Skeletal muscle cell (primary cell): ENCODE data around the gene GOLPH3L.
A peak's percentile ranks its signal among the peaks of the same experiment; 100 is the strongest.
"Not testable (repeated sequence)": the region's sequence is repeated elsewhere in the genome, so short reads cannot be mapped to it uniquely, and the experiment has no call there.

Experiments used
- DNase-seq: peaks from one replicate; pipeline ENCODE4 v3.0.0-alpha.2; 2010; ENCODE audit warnings: low read depth
- H3K4me3 ChIP-seq: 2 replicates; pipeline ENCODE4 v1.5.1; 2011; ENCODE audit warnings: low read depth, mild to moderate bottlenecking, control low read depth, low read length, moderate library complexity

The GOLPH3L gene

GRCh38 chr1:150621497-150622302 is 75.3 kb downstream of the GOLPH3L start:
- H3K4me3 ChIP-seq: no peak overlapping the region
- peak; percentile 31 for DNase-seq

- DNase-seq: no peak
- no peak overlapping the region for H3K4me3 ChIP-seq
Observed at GRCh38 chr1:150620919-150621318, 76.0 kb downstream of the GOLPH3L start.

GRCh38 chr1:150619576-150620509 is 77.1 kb downstream of the GOLPH3L start:
- no peak overlapping the region for H3K4me3 ChIP-seq
- DNase-seq: peak; percentile 59

GRCh38 chr1:150615346-150616201 is 81.4 kb downstream of the GOLPH3L start:
- H3K4me3 ChIP-seq: no peak overlapping the region
- DNase-seq: no peak

DNA sequence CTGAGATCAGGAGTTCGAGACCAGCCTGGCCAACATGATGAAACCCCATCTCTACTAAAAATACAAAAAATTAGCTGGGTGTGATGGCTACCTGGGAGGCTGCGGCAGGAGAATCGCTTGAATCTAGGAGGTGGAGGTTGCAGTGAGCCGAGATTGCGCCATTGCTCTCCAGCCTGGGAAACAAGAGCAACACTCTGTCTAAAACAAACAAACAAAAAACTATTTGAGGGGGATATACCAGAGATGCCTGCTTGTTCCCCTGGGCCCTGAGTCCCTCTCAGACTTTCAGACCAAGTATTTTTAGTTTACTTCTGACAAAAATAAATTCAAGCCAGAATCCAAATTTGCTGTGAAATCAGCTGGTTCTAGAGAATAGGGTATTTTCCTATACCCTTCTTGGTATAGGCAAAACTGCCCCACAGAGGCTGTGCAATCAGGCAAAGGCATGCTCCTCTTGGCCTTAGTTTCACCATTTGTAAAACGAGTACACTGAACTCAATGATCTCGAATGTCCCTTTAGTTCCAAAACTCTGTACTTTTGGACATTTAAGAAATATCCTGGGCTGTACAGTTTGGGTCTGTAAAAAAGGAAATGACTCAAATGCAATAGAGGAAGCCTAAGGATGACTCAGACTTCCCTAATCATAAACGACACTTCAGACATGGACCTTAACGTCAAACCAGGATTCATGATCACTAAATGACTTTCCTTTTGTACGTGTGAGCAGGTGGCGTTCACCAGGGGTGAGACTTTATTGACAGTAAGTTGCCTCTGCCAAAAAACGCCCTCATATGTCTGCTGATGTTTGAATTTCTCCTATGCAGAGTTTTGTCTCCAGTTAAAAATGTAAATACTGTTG is 83.7 kb downstream of the GOLPH3L start:
- DNase-seq: peak; percentile 91
- H3K4me3 ChIP-seq: no peak overlapping the region

DNA sequence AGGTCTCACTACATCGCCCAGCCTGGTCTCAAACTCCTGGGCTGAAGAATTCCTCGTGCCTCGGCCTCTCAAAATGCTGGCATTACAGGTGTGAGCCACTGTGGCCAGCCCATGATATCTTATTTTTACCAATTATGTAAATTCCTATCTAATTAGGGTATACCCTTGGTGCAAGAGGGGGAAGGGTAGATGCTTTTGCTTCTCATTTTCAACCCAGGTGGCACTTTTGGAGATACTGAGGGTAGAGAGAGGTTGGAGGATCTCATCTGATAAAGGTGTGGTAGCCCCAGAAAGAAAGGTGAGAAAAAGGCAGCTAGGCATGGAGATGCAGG is 85.0 kb downstream of the GOLPH3L start:
- DNase-seq: no peak
- H3K4me3 ChIP-seq: no peak overlapping the region

DNA sequence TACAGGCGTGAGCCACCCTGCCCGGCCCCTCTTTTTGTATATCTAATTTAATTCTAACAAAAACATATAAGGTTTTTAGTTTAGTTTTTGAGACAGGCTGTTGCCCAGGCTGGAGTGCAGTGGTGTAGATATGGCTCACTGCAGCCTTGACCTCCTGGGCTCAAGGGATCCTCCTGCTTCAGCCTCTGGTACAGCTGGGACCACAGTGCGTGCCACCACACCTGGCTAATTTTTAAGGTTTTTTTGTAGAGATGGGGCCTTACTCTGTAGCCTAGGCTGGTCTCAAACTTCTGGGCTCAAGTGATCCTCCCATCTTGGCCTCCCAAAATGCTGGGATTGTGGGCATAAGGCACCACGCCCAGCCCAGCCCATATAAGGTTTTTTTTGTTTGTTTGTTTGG is 86.4 kb downstream of the GOLPH3L start:
- no peak for DNase-seq
- no peak overlapping the region for H3K4me3 ChIP-seq

DNA sequence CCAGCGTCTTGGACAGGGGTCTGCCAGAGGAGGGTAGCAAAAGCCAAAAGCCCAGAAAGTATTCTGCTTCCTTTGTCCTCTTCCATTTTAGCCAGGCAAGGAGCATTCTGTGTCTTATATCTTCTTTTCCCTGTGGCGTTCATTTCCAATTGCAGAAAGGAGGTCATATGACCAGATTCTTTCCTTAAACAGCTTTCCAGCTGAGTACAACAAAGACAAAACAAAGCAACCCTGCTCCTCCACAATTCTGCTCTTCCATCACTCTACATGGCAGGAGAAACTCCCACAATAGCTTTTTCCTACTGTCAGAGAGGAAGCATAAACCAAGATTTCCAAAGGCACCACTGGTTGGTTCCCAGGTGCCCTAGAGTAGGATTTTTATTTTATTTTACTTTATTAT is 87.2 kb downstream of the GOLPH3L start:
- H3K4me3 ChIP-seq: no peak overlapping the region
- no peak for DNase-seq

GRCh38 chr1:150606463-150607142 is 90.4 kb downstream of the GOLPH3L start:
- H3K4me3 ChIP-seq: no peak overlapping the region
- no peak for DNase-seq

DNA sequence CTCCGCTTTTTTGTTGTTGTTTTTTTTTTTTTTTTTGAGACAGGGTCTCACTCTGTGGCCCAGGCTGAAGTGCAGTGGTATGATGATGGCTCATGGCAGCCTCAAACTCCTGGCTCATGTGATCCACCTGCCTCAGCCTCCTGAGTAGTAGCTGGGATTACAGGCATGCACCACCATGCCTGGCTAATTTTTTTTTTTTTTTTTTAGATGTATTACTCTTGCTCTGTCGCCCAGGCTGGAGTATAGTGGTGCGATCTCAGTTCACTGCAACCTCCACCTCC is 91.6 kb downstream of the GOLPH3L start:
- not testable (repeated sequence) for H3K4me3 ChIP-seq, DNase-seq

DNA sequence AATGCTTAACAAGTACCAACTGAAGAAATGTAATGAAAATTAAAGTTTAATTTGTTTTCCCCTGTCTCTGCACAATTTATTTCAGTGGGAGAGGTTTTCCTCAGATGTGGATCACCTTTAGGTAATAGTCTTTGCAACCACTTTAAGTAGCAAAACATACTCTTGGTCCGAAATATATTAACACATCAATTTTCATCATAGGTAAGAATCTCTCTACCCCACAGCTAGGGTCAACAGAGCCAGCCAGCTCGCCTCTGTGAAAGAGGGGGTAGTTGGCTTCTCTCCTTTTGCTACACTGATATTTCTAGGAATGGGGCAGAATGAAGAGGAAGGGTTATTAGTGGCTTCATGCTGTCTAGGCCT is 92.7 kb downstream of the GOLPH3L start:
- no peak for DNase-seq
- no peak overlapping the region for H3K4me3 ChIP-seq

- no peak overlapping the region for H3K4me3 ChIP-seq
- no peak for DNase-seq
Observed at GRCh38 chr1:150603711-150604110, 93.2 kb downstream of the GOLPH3L start.

- H3K4me3 ChIP-seq, DNase-seq: not testable (repeated sequence)
Observed at GRCh38 chr1:150602372-150602771, 94.6 kb downstream of the GOLPH3L start.

DNA sequence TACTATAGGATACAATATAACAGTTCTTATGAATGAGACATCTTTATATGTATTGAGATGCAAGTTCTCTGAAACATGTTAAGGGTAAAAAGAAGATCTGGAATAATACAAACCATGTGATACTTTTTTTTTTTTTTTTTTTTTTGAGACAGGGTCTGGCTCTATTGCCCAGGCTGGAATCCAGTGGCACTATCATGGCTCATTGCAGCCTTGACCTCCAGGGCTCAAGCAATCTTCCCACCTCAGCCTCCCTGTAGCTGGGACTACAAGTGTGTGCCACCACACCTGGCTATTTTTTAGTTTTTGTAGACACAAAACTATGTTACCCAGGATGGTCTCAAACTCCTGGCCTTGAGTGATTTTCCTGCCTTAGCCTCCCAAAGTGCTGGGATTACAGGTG is 95.4 kb downstream of the GOLPH3L start:
- no peak for DNase-seq
- no peak overlapping the region for H3K4me3 ChIP-seq

DNA sequence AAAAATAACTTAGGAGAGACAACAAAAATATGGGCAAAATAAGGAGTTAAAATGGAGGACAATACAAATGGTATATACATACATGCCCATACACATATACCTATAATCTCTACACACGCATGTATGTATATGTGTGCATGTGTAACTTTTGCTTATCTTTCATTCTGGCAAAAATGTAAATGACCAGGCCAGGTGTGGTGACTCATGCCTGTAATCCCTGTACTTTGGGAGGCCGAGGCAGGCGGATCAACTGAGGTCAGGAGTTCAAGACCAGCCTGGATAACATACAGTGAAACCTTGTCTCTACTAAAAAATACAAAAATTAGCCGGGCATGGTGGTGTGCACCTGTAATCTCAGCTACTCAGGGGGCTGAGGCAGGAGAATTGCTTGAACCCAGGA is 98.6 kb downstream of the GOLPH3L start:
- not testable (repeated sequence) for H3K4me3 ChIP-seq, DNase-seq

GRCh38 chr1:150596976-150597375 is 100.0 kb downstream of the GOLPH3L start:
- H3K4me3 ChIP-seq: no peak overlapping the region
- no peak for DNase-seq
